ENCODE measurements around the gene PCBP3.
"Not testable (repeated sequence)": the region's sequence is repeated elsewhere in the genome, so short reads cannot be mapped to it uniquely, and the experiment has no call there.

Gene PCBP3

GRCh38 chr21:45607909-45608295 is 35.6 kb upstream of the PCBP3 start:
- TF ChIP-seq, protein P1, sequence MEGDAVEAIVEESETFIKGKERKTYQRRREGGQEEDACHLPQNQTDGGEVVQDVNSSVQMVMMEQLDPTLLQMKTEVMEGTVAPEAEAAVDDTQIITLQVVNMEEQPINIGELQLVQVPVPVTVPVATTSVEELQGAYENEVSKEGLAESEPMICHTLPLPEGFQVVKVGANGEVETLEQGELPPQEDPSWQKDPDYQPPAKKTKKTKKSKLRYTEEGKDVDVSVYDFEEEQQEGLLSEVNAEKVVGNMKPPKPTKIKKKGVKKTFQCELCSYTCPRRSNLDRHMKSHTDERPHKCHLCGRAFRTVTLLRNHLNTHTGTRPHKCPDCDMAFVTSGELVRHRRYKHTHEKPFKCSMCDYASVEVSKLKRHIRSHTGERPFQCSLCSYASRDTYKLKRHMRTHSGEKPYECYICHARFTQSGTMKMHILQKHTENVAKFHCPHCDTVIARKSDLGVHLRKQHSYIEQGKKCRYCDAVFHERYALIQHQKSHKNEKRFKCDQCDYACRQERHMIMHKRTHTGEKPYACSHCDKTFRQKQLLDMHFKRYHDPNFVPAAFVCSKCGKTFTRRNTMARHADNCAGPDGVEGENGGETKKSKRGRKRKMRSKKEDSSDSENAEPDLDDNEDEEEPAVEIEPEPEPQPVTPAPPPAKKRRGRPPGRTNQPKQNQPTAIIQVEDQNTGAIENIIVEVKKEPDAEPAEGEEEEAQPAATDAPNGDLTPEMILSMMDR (conservative IDR thresholded peaks at IDR 0.05; ENCODE audit: low read depth, low read length), result no peak
- no peak overlapping the region for H2AFZ ChIP-seq (ENCODE audit: low read depth)
- no peaks in the 10 kb centered on the region for H4K20me1 ChIP-seq (ENCODE audit: insufficient read depth)
- no peaks in the 10 kb centered on the region for H3K36me3 ChIP-seq (ENCODE audit: insufficient read depth)
- no peak overlapping the region for H3K4me3 ChIP-seq (IDR thresholded peaks at IDR 0.05; ENCODE audit: insufficient read depth, low read depth, low read length)
- H3K9ac ChIP-seq, result no peak overlapping the region
- H3K27me3 ChIP-seq (ENCODE audit: insufficient read depth, low read depth), result peaks cover 31% of the 10 kb centered on the region; the same call in 1 of the 2 replicates
- no peaks in the 10 kb centered on the region for H3K4me1 ChIP-seq (ENCODE audit: low read depth, poor library complexity, severe bottlenecking)
- H3K79me2 ChIP-seq (ENCODE audit: insufficient read depth, low read depth), result no peaks in the 10 kb centered on the region
- no peak overlapping the region for H3K27ac ChIP-seq
- H3K4me2 ChIP-seq, result no peak overlapping the region

GRCh38 chr21:45608747-45609470 is 34.6 kb upstream of the PCBP3 start:
- H3K4me1 ChIP-seq (ENCODE audit: low read depth, poor library complexity, severe bottlenecking); H3K27ac ChIP-seq; H3K36me3 ChIP-seq (ENCODE audit: insufficient read depth); H3K9ac ChIP-seq; H3K4me3 ChIP-seq (IDR thresholded peaks at IDR 0.05; ENCODE audit: insufficient read depth, low read depth, low read length); H2AFZ ChIP-seq (ENCODE audit: low read depth); H3K79me2 ChIP-seq (ENCODE audit: insufficient read depth, low read depth); H4K20me1 ChIP-seq (ENCODE audit: insufficient read depth); H3K4me2 ChIP-seq: not testable (repeated sequence)
- H3K27me3 ChIP-seq (ENCODE audit: insufficient read depth, low read depth), result peaks cover 35% of the 10 kb centered on the region; the same call in 1 of the 2 replicates

DNA sequence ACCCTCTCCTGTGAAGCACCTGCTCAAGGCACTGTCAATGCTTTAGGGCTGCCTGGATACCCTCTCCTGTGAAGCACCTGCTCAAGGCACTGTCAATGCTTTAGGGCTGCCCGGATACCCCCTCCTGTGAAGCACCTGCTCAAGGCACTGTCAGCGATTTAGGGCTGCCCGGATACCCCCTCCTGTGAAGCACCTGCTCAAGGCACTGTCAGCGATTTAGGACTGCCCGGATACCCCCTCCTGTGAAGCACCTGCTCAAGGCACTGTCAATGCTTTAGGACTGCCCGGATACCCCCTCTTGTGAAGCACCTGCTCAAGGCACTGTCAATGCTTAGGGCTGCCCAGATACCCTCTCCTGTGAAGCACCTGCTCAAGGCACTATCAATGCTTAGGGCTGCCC is 33.9 kb upstream of the PCBP3 start:
- H3K36me3 ChIP-seq (ENCODE audit: insufficient read depth); H2AFZ ChIP-seq (ENCODE audit: low read depth); H3K27ac ChIP-seq; H3K4me3 ChIP-seq (IDR thresholded peaks at IDR 0.05; ENCODE audit: insufficient read depth, low read depth, low read length); H3K4me2 ChIP-seq; H4K20me1 ChIP-seq (ENCODE audit: insufficient read depth); H3K4me1 ChIP-seq (ENCODE audit: low read depth, poor library complexity, severe bottlenecking); H3K9ac ChIP-seq; H3K79me2 ChIP-seq (ENCODE audit: insufficient read depth, low read depth): not testable (repeated sequence)
- H3K27me3 ChIP-seq (ENCODE audit: insufficient read depth, low read depth), result peaks cover 33% of the 10 kb centered on the region; the same call in 1 of the 2 replicates

DNA sequence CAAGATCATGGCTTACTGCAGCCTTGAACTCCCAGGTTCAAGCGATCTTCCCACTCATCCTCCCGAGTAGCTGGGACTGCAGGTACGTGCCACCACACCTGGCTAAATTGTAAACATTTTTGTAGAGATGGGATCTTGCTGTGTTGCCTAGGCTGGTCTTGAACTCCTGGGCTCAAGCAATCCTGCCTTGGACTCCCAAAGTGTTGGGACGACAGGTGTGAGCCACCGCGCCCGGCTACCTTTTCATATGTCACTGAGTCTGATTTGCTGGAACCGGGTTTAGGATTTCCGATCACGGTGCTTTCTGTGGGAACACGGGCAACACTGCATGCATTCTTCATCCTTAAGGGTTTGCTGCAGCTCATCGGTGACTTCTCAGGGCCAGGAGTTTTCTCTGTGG is 32.2 kb upstream of the PCBP3 start:
- TF ChIP-seq, protein P1 (conservative IDR thresholded peaks at IDR 0.05; ENCODE audit: low read depth, low read length), result no peak
- no peak overlapping the region for H3K4me2 ChIP-seq
- no peaks in the 10 kb centered on the region for H3K36me3 ChIP-seq (ENCODE audit: insufficient read depth)
- no peaks in the 10 kb centered on the region for H4K20me1 ChIP-seq (ENCODE audit: insufficient read depth)
- H3K9ac ChIP-seq, result no peak overlapping the region
- peaks cover 39% of the 10 kb centered on the region; the same call in 1 of the 2 replicates for H3K27me3 ChIP-seq (ENCODE audit: insufficient read depth, low read depth)
- no peaks in the 10 kb centered on the region for H3K4me1 ChIP-seq (ENCODE audit: low read depth, poor library complexity, severe bottlenecking)
- H3K27ac ChIP-seq, result no peak overlapping the region
- H3K79me2 ChIP-seq (ENCODE audit: insufficient read depth, low read depth), result no peaks in the 10 kb centered on the region
- no peak overlapping the region for H2AFZ ChIP-seq (ENCODE audit: low read depth)
- H3K4me3 ChIP-seq (IDR thresholded peaks at IDR 0.05; ENCODE audit: insufficient read depth, low read depth, low read length), result no peak overlapping the region

- no peaks in the 10 kb centered on the region for H4K20me1 ChIP-seq (ENCODE audit: insufficient read depth)
- H3K9ac ChIP-seq, result no peak overlapping the region
- H3K4me3 ChIP-seq (IDR thresholded peaks at IDR 0.05; ENCODE audit: insufficient read depth, low read depth, low read length), result no peak overlapping the region
- no peak overlapping the region for H2AFZ ChIP-seq (ENCODE audit: low read depth)
- H3K4me1 ChIP-seq (ENCODE audit: low read depth, poor library complexity, severe bottlenecking), result no peaks in the 10 kb centered on the region
- H3K36me3 ChIP-seq (ENCODE audit: insufficient read depth), result no peaks in the 10 kb centered on the region
- TF ChIP-seq, protein P1 (conservative IDR thresholded peaks at IDR 0.05; ENCODE audit: low read depth, low read length), result no peak
- peaks cover 44% of the 10 kb centered on the region; the same call in 1 of the 2 replicates for H3K27me3 ChIP-seq (ENCODE audit: insufficient read depth, low read depth)
- H3K79me2 ChIP-seq (ENCODE audit: insufficient read depth, low read depth), result no peaks in the 10 kb centered on the region
- no peak overlapping the region for H3K27ac ChIP-seq
- no peak overlapping the region for H3K4me2 ChIP-seq
These were observed 31.4 kb upstream of the PCBP3 start for GRCh38 chr21:45611939-45612664.

DNA sequence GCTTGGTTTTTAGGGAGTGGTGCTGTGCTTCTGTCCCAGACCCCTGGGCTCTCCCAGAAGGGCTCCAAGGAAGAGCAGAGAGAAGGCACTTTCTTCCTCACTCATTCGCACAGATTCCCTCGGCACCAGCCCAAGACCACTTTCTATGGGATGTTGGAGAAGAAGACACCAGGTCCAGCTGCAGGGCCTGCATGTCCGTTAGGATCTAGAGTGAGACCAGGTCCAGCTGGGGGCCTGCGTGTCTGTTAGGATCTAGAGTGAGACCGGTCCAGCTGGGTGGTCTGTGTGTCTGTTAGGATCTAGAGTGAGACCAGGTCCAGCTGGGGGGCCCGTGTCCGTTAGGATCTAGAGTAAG is 30.9 kb upstream of the PCBP3 start:
- not testable (repeated sequence) for H3K4me3 ChIP-seq (IDR thresholded peaks at IDR 0.05; ENCODE audit: insufficient read depth, low read depth, low read length); H3K27ac ChIP-seq; H3K79me2 ChIP-seq (ENCODE audit: insufficient read depth, low read depth); H3K4me1 ChIP-seq (ENCODE audit: low read depth, poor library complexity, severe bottlenecking); H3K4me2 ChIP-seq; H2AFZ ChIP-seq (ENCODE audit: low read depth); H3K9ac ChIP-seq; H4K20me1 ChIP-seq (ENCODE audit: insufficient read depth); H3K36me3 ChIP-seq (ENCODE audit: insufficient read depth)
- H3K27me3 ChIP-seq (ENCODE audit: insufficient read depth, low read depth), result peaks cover 47% of the 10 kb centered on the region
